Pancreas (tissue), 10 donors: ENCODE measurements around the gene ZZZ3. TPM values are rescaled to one million over a fixed set of nuclear protein-coding genes. Genes with fewer than 3 reads are reported as not detected.
A peak's percentile ranks its signal among the peaks of the same experiment; 100 is the strongest.

ENCODE experiments used
- ATAC-seq, 4 donors: fragments of 200-7000 bp; cut with Tn5 transposase; one replicate each; pipeline versions ENCODE4 v1.8.0 to v1.9.1; 2020; ENCODE audit warnings: mild to moderate bottlenecking in 4 of 4, moderate library complexity in 4 of 4
- DNase-seq, 6 donors: peaks; one replicate each; pipeline ENCODE4 v3.0.0-alpha.2; 2020
- FAIRE-seq: peaks from 2 replicates; lab custom pipeline; 2012; peaks lifted over from hg19 to GRCh38; lab: Jason Lieb, UNC
- H3K27ac ChIP-seq, 4 donors: fragments of 200-600 bp; sonication (generic); 1 replicate in 3 of 4; 2 replicates in 1 of 4; pipeline versions ENCODE4 v1.5.0 to v1.8.0; 2020
- H3K27me3 ChIP-seq, 4 donors: fragments of 200-600 bp; one replicate each; pipeline ENCODE4 v1.8.0; 2021
- H3K36me3 ChIP-seq, 3 donors: fragments of 200-600 bp; sonication (generic) in 1 of 3; one replicate each; pipeline versions ENCODE4 v1.5.0 to v1.8.0; 2020 to 2021
- H3K4me1 ChIP-seq, 3 donors: fragments of 200-600 bp; one replicate each; pipeline ENCODE4 v1.8.0; 2021
- H3K4me3 ChIP-seq, 4 donors: fragments of 200-600 bp; sonication (generic) in 2 of 4; one replicate each; pipeline versions ENCODE4 v1.5.0 to v1.8.0; 2020 to 2021
- H3K9me3 ChIP-seq, 4 donors: fragments of 200-600 bp; one replicate each; pipeline ENCODE4 v1.8.0; 2021
- WGBS, 2 donors: extraction: QIAGEN DNeasy Blood & Tissue Kit; methylation state at CpG; one replicate each; pipeline ENCODE4 v1.1.7; 2013; 5-methylcytosine and 5-hydroxymethylcytosine counted together
- intact Hi-C, 3 donors: fragments of 100-400 bp; cut with DNase I; formaldehyde crosslinking; loops; one replicate each; pipeline versions ENCODE4 v1.11.1 to v1.14.2; 2022
- polyA plus RNA-seq, 2 donors: library from polyadenylated mRNA; stranded (reverse); fragments of 200-250 nt; gene quantifications; one replicate each; pipeline ENCODE4 v1.2.3, GENCODE V29; 2013
- total RNA-seq, 6 donors: library from RNA; stranded (reverse); fragmentation: NEBNext Ultra II Directional in 4 of 6; extraction: Animal tissue kit (Norgen Biotek cat#: 25700) in 4 of 6; gene quantifications; one replicate each; pipeline versions ENCODE4 v1.2.1 to v1.2.4, GENCODE V29; 2021 to 2023
- TF ChIP-seq, protein P1 (sequence below), 4 donors: fragments of 200-600 bp; sonication (generic) in 3 of 4; IDR thresholded peaks; one replicate each; pipeline versions ENCODE4 v1.5.0 to v1.8.0; 2021; ENCODE audit warnings: antibody characterized with exemption in 4 of 4
- donor health status: healthy with polysubstance abuse.
- donor health status: DM: no; HTN: no; CAD: no; lungs with moderate emphysema.
- donor health status: DM: no; HTN: no; CAD: no.
- donor health status: control.
- donor health status: control.
- donor health status: Bipolar disorder and iron deficiency.
- donor health status: DM: yes; HTN: yes; CAD: no.
- donor health status: DM: no; HTN: no; CAD: no.
- donor health status: DM: no; HTN: no; CAD: no.
- donor health status: DM: yes; HTN: yes; CAD: no.

Gene ZZZ3
- total and polyA plus RNA-seq, 8 donors = 8.2 to 33.0 (median 21.1) TPM

GRCh38 chr1:77688939-77689338 is 6.5 kb upstream of the ZZZ3 start:
- peaks cover 4 to 5% (median 5%) of the 10 kb centered on the region in 3 donors for H3K4me1 ChIP-seq
- TF ChIP-seq, protein P1, sequence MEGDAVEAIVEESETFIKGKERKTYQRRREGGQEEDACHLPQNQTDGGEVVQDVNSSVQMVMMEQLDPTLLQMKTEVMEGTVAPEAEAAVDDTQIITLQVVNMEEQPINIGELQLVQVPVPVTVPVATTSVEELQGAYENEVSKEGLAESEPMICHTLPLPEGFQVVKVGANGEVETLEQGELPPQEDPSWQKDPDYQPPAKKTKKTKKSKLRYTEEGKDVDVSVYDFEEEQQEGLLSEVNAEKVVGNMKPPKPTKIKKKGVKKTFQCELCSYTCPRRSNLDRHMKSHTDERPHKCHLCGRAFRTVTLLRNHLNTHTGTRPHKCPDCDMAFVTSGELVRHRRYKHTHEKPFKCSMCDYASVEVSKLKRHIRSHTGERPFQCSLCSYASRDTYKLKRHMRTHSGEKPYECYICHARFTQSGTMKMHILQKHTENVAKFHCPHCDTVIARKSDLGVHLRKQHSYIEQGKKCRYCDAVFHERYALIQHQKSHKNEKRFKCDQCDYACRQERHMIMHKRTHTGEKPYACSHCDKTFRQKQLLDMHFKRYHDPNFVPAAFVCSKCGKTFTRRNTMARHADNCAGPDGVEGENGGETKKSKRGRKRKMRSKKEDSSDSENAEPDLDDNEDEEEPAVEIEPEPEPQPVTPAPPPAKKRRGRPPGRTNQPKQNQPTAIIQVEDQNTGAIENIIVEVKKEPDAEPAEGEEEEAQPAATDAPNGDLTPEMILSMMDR (IDR thresholded peaks at IDR 0.05) = no peak
- no peaks in the 10 kb centered on the region for H3K27me3 ChIP-seq
- ATAC-seq (no peak), FAIRE-seq (no peak), DNase-seq (no peak)
- intact Hi-C loops = no loop called here
- WGBS, 2 donors = 92 to 94% methylated on average over 3 of the region's 3 CpGs
- H3K9me3 ChIP-seq = no peaks in the 10 kb centered on the region
- no peaks in the 10 kb centered on the region for H3K36me3 ChIP-seq
- H3K27ac ChIP-seq = no peak overlapping the region
- no peak overlapping the region for H3K4me3 ChIP-seq

DNA sequence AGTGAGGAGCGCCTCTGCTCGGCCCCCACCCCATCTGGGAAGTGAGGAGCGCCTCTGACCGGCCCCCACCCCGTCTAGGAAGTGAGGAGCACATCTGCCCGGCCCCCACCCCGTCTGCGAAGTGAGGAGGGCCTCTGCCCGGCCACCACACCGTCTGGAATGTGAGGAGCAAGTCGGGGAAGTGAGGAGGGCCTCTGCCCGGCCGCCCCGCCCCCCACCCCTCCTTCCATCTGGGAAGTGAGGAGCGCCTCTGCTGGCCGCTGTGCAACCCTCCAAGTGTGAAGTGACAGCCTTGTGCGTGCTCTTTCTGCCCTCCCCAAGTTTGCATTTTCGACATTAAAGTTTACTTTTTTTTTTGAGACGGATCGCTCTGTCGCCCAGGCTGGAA is 5.1 kb upstream of the ZZZ3 start:
- Histone ChIP-seq H3K36me3 (no peaks in the 10 kb centered on the region), H3K27ac (no peak overlapping the region), H3K9me3 (no peaks in the 10 kb centered on the region), H3K4me3 (peak overlapping the region in 2 of 4 donors; percentile 23 to 35), H3K27me3 (no peaks in the 10 kb centered on the region), H3K4me1 (peaks cover 6 to 8% (median 7%) of the 10 kb centered on the region in 3 donors)
- intact Hi-C loops = no loop called here
- DNase-seq (peak in 4 of 6 donors; percentile 26 to 61 (median 46)), FAIRE-seq (no peak), ATAC-seq (no peak)
- 36 to 39% methylated on average over 21 of the region's 21 CpGs for WGBS, 2 donors
- TF ChIP-seq, protein P1 (IDR thresholded peaks at IDR 0.05) = no peak

DNA sequence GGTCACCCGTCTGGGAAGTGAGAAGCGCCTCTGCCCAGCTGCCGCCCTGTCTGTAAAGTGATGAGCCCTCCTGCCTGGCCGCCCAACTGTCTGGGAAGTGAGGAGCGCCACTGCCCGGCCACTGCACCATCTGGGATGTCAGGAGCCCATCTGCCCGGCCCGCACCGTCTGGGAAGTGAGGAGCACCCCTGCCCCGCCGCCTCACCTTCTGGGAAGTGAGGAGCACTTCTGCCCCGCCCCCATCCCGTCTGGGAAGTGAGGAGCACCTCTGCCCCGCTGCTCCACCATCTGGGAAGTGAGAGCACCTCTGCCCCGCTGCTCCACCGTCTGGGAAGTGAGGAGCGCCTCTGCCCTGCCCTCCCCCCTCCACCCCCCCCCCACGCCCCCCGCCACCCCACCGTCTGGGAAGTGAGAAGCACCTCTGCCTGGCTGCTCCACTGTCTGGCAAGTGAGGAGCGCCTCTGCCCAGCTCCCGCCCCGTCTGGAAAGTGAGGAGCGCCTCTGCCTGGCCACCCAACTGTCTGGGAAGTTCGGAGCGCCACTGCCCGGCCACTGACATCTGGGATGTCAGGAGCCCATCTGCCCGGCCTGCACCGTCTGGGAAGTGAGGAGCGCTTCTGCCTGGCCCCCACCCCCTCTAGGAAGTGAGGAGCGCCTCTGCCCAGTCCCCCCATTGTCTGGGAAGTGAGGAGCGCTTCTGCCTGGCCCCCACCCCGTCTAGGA is 4.5 kb upstream of the ZZZ3 start:
- H3K9me3 ChIP-seq = no peaks in the 10 kb centered on the region
- no peak for FAIRE-seq
- intact Hi-C loops = no loop called here
- peaks cover 6 to 8% (median 7%) of the 10 kb centered on the region in 3 donors for H3K4me1 ChIP-seq
- TF ChIP-seq, protein P1 (IDR thresholded peaks at IDR 0.05) = no peak
- no peaks in the 10 kb centered on the region for H3K27me3 ChIP-seq
- 89 to 91% methylated on average over 26 to 31 of the region's 33 CpGs for WGBS, 2 donors
- no peaks in the 10 kb centered on the region for H3K36me3 ChIP-seq
- H3K27ac ChIP-seq = no peak overlapping the region
- H3K4me3 ChIP-seq = no peak overlapping the region
- DNase-seq = peak in 2 of 6 donors; percentile 30 to 77
- no peak for ATAC-seq

GRCh38 chr1:77683160-77684148 is 996 bp upstream of the ZZZ3 start:
- no peak for FAIRE-seq
- Histone ChIP-seq H3K27ac (peak overlapping the region; percentile 91 to 97 (median 94)), H3K27me3 (no peaks in the 10 kb centered on the region), H3K4me3 (peak overlapping the region; percentile 54 to 78 (median 74)), H3K4me1 (peaks cover 25 to 39% (median 32%) of the 10 kb centered on the region in 3 donors), H3K36me3 (no peaks in the 10 kb centered on the region), H3K9me3 (no peaks in the 10 kb centered on the region)
- peak; percentile 90 to 92 (median 90) for ATAC-seq
- intact Hi-C loops = no loop called here
- DNase-seq = peak; percentile 94 to 97 (median 94)
- WGBS, 2 donors = 1 to 2% methylated on average over 45 to 72 of the region's 72 CpGs
- TF ChIP-seq, protein P1 (IDR thresholded peaks at IDR 0.05) = peak; percentile 84 to 95 (median 88)
